ENCODE measurements around the gene TRAPPC2.

Gene TRAPPC2

DNA sequence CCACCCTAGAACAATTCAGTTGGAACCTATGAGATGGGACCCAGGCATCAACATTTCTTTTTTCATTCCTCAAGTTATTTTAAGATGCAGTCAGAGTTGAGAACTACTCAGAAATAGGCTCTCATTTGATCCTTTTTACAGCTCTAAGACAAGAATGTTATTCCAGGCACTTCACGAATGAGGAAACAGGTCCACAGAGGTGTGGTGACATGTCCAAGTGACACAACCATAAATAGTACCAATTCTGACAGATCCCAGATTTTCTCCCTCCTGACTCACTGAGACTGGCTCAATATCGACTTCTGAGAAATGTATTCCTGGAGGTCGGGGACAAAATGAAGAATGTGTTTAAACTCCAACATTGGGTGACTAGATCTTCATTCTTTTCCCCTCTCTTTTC, 70.4 kb downstream of the TRAPPC2 start:
- DNase-seq = no peak

DNA sequence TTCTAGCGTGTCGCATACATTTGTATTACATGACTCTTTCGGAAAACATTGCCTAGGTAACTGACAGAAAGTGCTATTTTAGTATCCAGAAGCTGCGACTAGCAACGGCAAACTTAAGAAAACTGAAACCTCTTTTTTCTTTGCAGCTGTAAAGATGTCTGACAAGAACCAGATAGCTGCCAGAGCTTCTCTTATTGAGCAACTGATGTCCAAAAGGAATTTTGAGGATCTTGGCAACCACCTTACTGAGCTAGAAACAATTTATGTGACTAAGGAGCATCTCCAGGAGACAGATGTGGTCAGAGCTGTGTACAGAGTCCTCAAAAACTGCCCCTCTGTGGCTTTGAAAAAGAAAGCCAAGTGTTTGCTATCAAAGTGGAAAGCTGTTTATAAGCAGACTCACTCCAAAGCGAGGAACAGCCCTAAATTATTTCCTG, 72.0 kb downstream of the TRAPPC2 start:
- DNase-seq = no peak

Data from NCI-H146 (cell line).